CD4-positive, alpha-beta T cell treated with Interleukin-15 for 1 hour (primary cell): Measurements from ENCODE around the gene KSR1.

Source experiments
- DNase-seq: peaks from one replicate; pipeline ENCODE4 v3.0.0-alpha.2; 2020

KSR1 gene

GRCh38 chr17:27597783-27598320 is 141.6 kb downstream of the KSR1 start:
- no peak for DNase-seq

GRCh38 chr17:27598337-27599050 is 142.2 kb downstream of the KSR1 start:
- no peak for DNase-seq

GRCh38 chr17:27600471-27600870 is 144.2 kb downstream of the KSR1 start:
- no peak for DNase-seq

GRCh38 chr17:27601069-27601974 is 145.1 kb downstream of the KSR1 start:
- DNase-seq, result peak; percentile 70

GRCh38 chr17:27601975-27602302 is 145.7 kb downstream of the KSR1 start:
- DNase-seq, result no peak

- peak; percentile 65 for DNase-seq
Observed at GRCh38 chr17:27602721-27603420, 146.6 kb downstream of the KSR1 start.

- DNase-seq, result no peak
Observed at GRCh38 chr17:27603421-27603770, 147.1 kb downstream of the KSR1 start.

GRCh38 chr17:27603880-27604794 is 147.9 kb downstream of the KSR1 start:
- DNase-seq, result no peak

- no peak for DNase-seq
Observed at GRCh38 chr17:27605409-27605808, 149.2 kb downstream of the KSR1 start.

GRCh38 chr17:27607521-27608091 is 151.4 kb downstream of the KSR1 start:
- DNase-seq, result no peak

GRCh38 chr17:27608328-27609230 is 152.3 kb downstream of the KSR1 start:
- DNase-seq, result no peak

- DNase-seq, result no peak
Observed at GRCh38 chr17:27609611-27610303, 153.5 kb downstream of the KSR1 start.

GRCh38 chr17:27610304-27610677 is 154.0 kb downstream of the KSR1 start:
- no peak for DNase-seq

GRCh38 chr17:27612160-27612770 is 156.0 kb downstream of the KSR1 start:
- DNase-seq, result no peak

GRCh38 chr17:27613433-27613832 is 157.2 kb downstream of the KSR1 start:
- DNase-seq, result no peak

GRCh38 chr17:27615121-27615520 is 158.9 kb downstream of the KSR1 start:
- no peak for DNase-seq

- DNase-seq, result no peak
Observed at GRCh38 chr17:27616414-27616813, 160.2 kb downstream of the KSR1 start.

- no peak for DNase-seq
Observed at GRCh38 chr17:27618417-27618816, 162.2 kb downstream of the KSR1 start.

GRCh38 chr17:27620721-27621120 is 164.5 kb downstream of the KSR1 start:
- no peak for DNase-seq

- DNase-seq, result no peak
Observed at GRCh38 chr17:27621536-27621935, 165.3 kb downstream of the KSR1 start.
